K562 (cell line): Measurements from ENCODE around the gene CTSF. TPM values are rescaled to one million over a fixed set of nuclear protein-coding genes. Genes with fewer than 3 reads are reported as not detected.

Experiments used
- ATAC-seq: fragments of 200-7000 bp; cut with Tn5 transposase; 3 replicates; pipeline ENCODE4 v1.9.1; 2020; ENCODE audit warnings: moderate library complexity
- BruUV-seq: library from RNA; stranded (reverse); fragments of 400-500 nt; replicated peaks from 2 replicates; lab custom pipeline; 2021; lab: Mats Ljungman, UMichigan
- CTCF ChIA-PET: fragments of 300-600 bp; formaldehyde crosslinking; extraction: SDS; loops from one replicate; lab custom pipeline; 2021; ENCODE audit warnings: low intra/inter-chr PET ratio; lab: Yijun Ruan, JAX
- POLR2A ChIA-PET: fragments of 300-600, 350-650 bp; sonication (Branson Sonifier 250); formaldehyde crosslinking; extraction: SDS; loops from one replicate; lab custom pipeline; 2021; ENCODE audit warnings: antibody characterized with exemption, inconsistent platforms; lab: Yijun Ruan, JAX
- DNase-seq, 4 experiments: peaks; one replicate each; pipeline versions ENCODE4 v3.0.0 to v3.0.0-alpha.2; 2011 to 2018; ENCODE audit warnings: low spot score in 3 of 4, mixed read lengths in 3 of 4; ENCODE audit errors: extremely low read depth in 1 of 4
- FAIRE-seq: peaks from 2 replicates; lab custom pipeline; 2011; peaks lifted over from hg19 to GRCh38; lab: Jason Lieb, UNC
- H2AFZ ChIP-seq: 2 replicates; pipeline ENCODE4 v1.6.0; 2011; ENCODE audit warnings: low read depth, low read length, control low read depth, inconsistent platforms
- H3K27ac ChIP-seq: fragments of 200-600 bp; 3 replicates; pipeline ENCODE4 v1.8.0; 2011; ENCODE audit warnings: low read depth, mild to moderate bottlenecking, control low read depth, inconsistent platforms, low read length, moderate library complexity, mixed read lengths; ENCODE audit errors: extremely low read depth
- H3K27me3 ChIP-seq, 2 experiments: fragments of 300-600 bp in 1 of 2; 2 replicates in 1 of 2; 3 replicates in 1 of 2; pipeline versions ENCODE4 v1.6.0 to v1.8.0; 2011; ENCODE audit warnings: inconsistent platforms in 2 of 2, low read length in 2 of 2, mild to moderate bottlenecking in 1 of 2, mixed read lengths in 1 of 2, moderate library complexity in 1 of 2; ENCODE audit not compliant: control insufficient read depth in 2 of 2, insufficient read depth in 2 of 2
- H3K36me3 ChIP-seq: fragments of 300-600 bp; 3 replicates; pipeline ENCODE4 v1.8.0; 2011; ENCODE audit warnings: mild to moderate bottlenecking, low read length, inconsistent platforms; ENCODE audit not compliant: control insufficient read depth, insufficient read depth
- H3K4me1 ChIP-seq, 2 experiments: fragments of 200-600 bp in 1 of 2; replicated peaks in 1 of 2; 2 replicates in 1 of 2; 3 replicates in 1 of 2; pipeline versions ENCODE4 v1.5.1 to v1.8.0; 2011; ENCODE audit warnings: inconsistent platforms in 2 of 2, low read length in 2 of 2, mild to moderate bottlenecking in 1 of 2, mixed read lengths in 1 of 2, moderate library complexity in 1 of 2; ENCODE audit not compliant: control insufficient read depth in 2 of 2, insufficient read depth in 2 of 2
- H3K4me2 ChIP-seq: 2 replicates; pipeline ENCODE4 v1.6.1; 2011; ENCODE audit warnings: low read length, control low read depth, inconsistent platforms, mixed read lengths; ENCODE audit not compliant: insufficient read depth
- H3K4me3 ChIP-seq: fragments of 200-600 bp; sonication (generic), shearing (Covaris generic); 2 replicates; pipeline ENCODE4 v1.5.1; 2016; ENCODE audit warnings: control low read depth, inconsistent platforms
- H3K79me2 ChIP-seq: fragments of 200-600 bp; 3 replicates; pipeline ENCODE4 v1.8.0; 2011; ENCODE audit warnings: low read length, inconsistent platforms; ENCODE audit not compliant: control insufficient read depth, insufficient read depth
- H3K9ac ChIP-seq, 2 experiments: 2 replicates each; pipeline versions ENCODE4 v1.6.0 to v1.6.1; 2011; ENCODE audit warnings: low read depth in 2 of 2, low read length in 2 of 2, control low read depth in 1 of 2, inconsistent platforms in 1 of 2, mild to moderate bottlenecking in 1 of 2, mixed read lengths in 1 of 2; ENCODE audit not compliant: insufficient read depth in 1 of 2
- H3K9me1 ChIP-seq: one replicate; pipeline ENCODE4 v1.6.0; 2011; ENCODE audit warnings: inconsistent platforms, mild to moderate bottlenecking, low read length, moderate library complexity; ENCODE audit not compliant: control insufficient read depth, insufficient read depth
- H3K9me3 ChIP-seq: replicated peaks from 2 replicates; pipeline ENCODE4 v1.5.1; 2011; ENCODE audit warnings: low read depth, low read length, inconsistent platforms; ENCODE audit not compliant: control insufficient read depth, insufficient read depth
- H4K20me1 ChIP-seq: replicated peaks from 2 replicates; pipeline ENCODE4 v1.6.1; 2011; ENCODE audit warnings: low read length, inconsistent platforms, mixed read lengths; ENCODE audit not compliant: control insufficient read depth, insufficient read depth
- BCL6 ChIP-seq: fragments of 250-450 bp; sonication (Bioruptor Pico); IDR thresholded peaks from 2 replicates; pipeline ENCODE4 v1.4.0; 2020
- CHD2 ChIP-seq: IDR thresholded peaks from 2 replicates; pipeline ENCODE4 v1.6.1; 2011; ENCODE audit warnings: low read depth, low read length
- CREB3 ChIP-seq: fragments of 450-650 bp; conservative IDR thresholded peaks from 2 replicates; pipeline ENCODE4 v1.6.1; 2016; ENCODE audit warnings: missing genetic modification characterization, low read depth, mild to moderate bottlenecking, missing compliant biosample characterization, moderate library complexity
- FUS ChIP-seq: fragments of 200-400 bp; formaldehyde crosslinking; optimal IDR thresholded peaks from 2 replicates; pipeline ENCODE3; 2017; ENCODE audit warnings: low read depth, low read length
- GTF2A2 ChIP-seq: IDR thresholded peaks from 2 replicates; pipeline ENCODE4 v1.6.1; 2016; ENCODE audit warnings: mild to moderate bottlenecking, missing genetic modification characterization, missing compliant biosample characterization
- HMG20B ChIP-seq: fragments of 250-450 bp; sonication (Bioruptor Pico); IDR thresholded peaks from 2 replicates; pipeline ENCODE4 v1.5.0; 2021; ENCODE audit warnings: mild to moderate bottlenecking
- ID3 ChIP-seq, 2 experiments: fragments of 250-450 bp in 1 of 2; fragments of 450-650 bp in 1 of 2; sonication (Bioruptor Pico) in 1 of 2; IDR thresholded peaks; 2 replicates each; pipeline versions ENCODE4 v1.6.1 to v1.8.0; 2016 to 2021; ENCODE audit warnings: mild to moderate bottlenecking in 2 of 2, moderate library complexity in 2 of 2, missing compliant biosample characterization in 1 of 2, missing genetic modification characterization in 1 of 2
- KDM4B ChIP-seq, 2 experiments: fragments of 450-650 bp in 1 of 2; sonication (generic) in 1 of 2; IDR thresholded peaks; 2 replicates each; pipeline ENCODE4 v1.6.1; 2016 to 2017; ENCODE audit warnings: borderline replicate concordance in 2 of 2, antibody characterized with exemption in 1 of 2, low read depth in 1 of 2, mild to moderate bottlenecking in 1 of 2
- LARP7 ChIP-seq: fragments of 450-650 bp; IDR thresholded peaks from 2 replicates; pipeline ENCODE4 v1.6.1; 2016
- NCOA6 ChIP-seq: fragments of 450-650 bp; IDR thresholded peaks from 2 replicates; pipeline ENCODE4 v1.6.1; 2017; ENCODE audit warnings: mild to moderate bottlenecking
- PHB2 ChIP-seq: fragments of 450-650 bp; IDR thresholded peaks from 2 replicates; pipeline ENCODE4 v1.6.1; 2017; ENCODE audit warnings: low read depth
- POLR2A ChIP-seq: fragments of 450-650 bp; conservative IDR thresholded peaks from 2 replicates; pipeline ENCODE4 v1.6.1; 2016
- POLR2AphosphoS2 ChIP-seq: IDR thresholded peaks from 2 replicates; pipeline ENCODE4 v1.6.1; 2012; ENCODE audit warnings: low read length, improper control_type of control experiment
- POLR2B ChIP-seq: fragments of 450-650 bp; IDR thresholded peaks from 2 replicates; pipeline ENCODE4 v1.6.1; 2018; ENCODE audit warnings: low read depth; ENCODE audit not compliant: partially characterized antibody
- TAF1 ChIP-seq: IDR thresholded peaks from 2 replicates; pipeline ENCODE4 v1.6.1; 2011; ENCODE audit warnings: mild to moderate bottlenecking, low read length, moderate library complexity; ENCODE audit not compliant: insufficient read depth, control insufficient read depth, severe bottlenecking; ENCODE audit errors: extremely low read depth
- ZNF57 ChIP-seq: fragments of 450-650 bp; formaldehyde crosslinking; IDR thresholded peaks from 2 replicates; pipeline ENCODE4 v1.4.0; 2020; ENCODE audit warnings: mild to moderate bottlenecking, moderate library complexity
- WGBS: fragments of 100-300 bp; shearing (Covaris generic); methylation state at CpG from one replicate; pipeline ENCODE4 v1.1.6; 2016; ENCODE audit warnings: low coverage, mixed read lengths; ENCODE audit not compliant: insufficient coverage; ENCODE audit errors: missing lambda C conversion rate; 5-methylcytosine and 5-hydroxymethylcytosine counted together
- in situ Hi-C: fragments of 300-500 bp; cut with MboI; formaldehyde crosslinking; loops from 4 replicates; pipeline ENCODE4 v1.15.0; 2018; ENCODE audit warnings: inconsistent platforms, mixed read lengths
- intact Hi-C: fragments of 100-400 bp; cut with micrococcal nuclease; formaldehyde crosslinking; loops from 2 replicates; pipeline ENCODE4 v1.14.2; 2022
- polyA plus RNA-seq, 8 experiments: library from polyadenylated mRNA; depleted of rRNA in 4 of 8; stranded (reverse) in 5 of 8; unstranded in 3 of 8; fragments of >200 nt; fragmentation: Nextera tagmentation in 2 of 8; fragmentation: Illumina TruSeq in 1 of 8; extraction: Ambion mirVana in 2 of 8; extraction: Trizol in 1 of 8; gene quantifications; 2 replicates each; pipeline versions ENCODE4 v1.2.1 to v1.2.3, GENCODE V29; 2011 to 2014; ENCODE audit warnings: inconsistent platforms in 1 of 8, missing spikeins in 1 of 8
- total RNA-seq, 7 experiments: library from RNA; depleted of rRNA in 6 of 7; stranded (reverse); fragments of >200 nt in 6 of 7; fragmentation: Illumina TruSeq in 2 of 7; extraction: Trizol in 2 of 7; gene quantifications; 2 replicates each; pipeline versions ENCODE4 v1.2.1 to v1.2.3, GENCODE V29; 2011 to 2021; ENCODE audit warnings: low replicate concordance in 1 of 7

CTSF gene
- total and polyA plus RNA-seq, 9 of the 15 experiments (the other 6 are each of a cell fraction or from before 2014, with no cell fraction given): 0.41 to 10.5 (median 3.8) TPM

GRCh38 chr11:66524304-66525040, 43.9 kb downstream of the CTSF start:
- intact Hi-C loops (no loop called here), in situ Hi-C loops (no loop called here)
- Histone ChIP-seq H3K36me3 (peaks cover 15% of the 10 kb centered on the region; the same call in 1 of the 3 replicates), H3K79me2 (no peaks in the 10 kb centered on the region), H3K4me1 (peaks cover 0 to 4% of the 10 kb centered on the region in 2 experiments; a peak in 1 of 5 replicates), H3K9ac (no peak overlapping the region), H3K27me3 (no peaks in the 10 kb centered on the region), H3K9me3 (no peaks in the 10 kb centered on the region), H3K4me3 (no peak overlapping the region), H4K20me1 (no peaks in the 10 kb centered on the region), H3K27ac (no peak overlapping the region), H3K4me2 (no peak overlapping the region), H2AFZ (no peak overlapping the region), H3K9me1 (no peaks in the 10 kb centered on the region)
- BruUV-seq: no TSS peak
- ChIA-PET POLR2A (no interaction called here), CTCF (no interaction called here)
- TF ChIP-seq NCOA6 (no peak), FUS (no peak), CHD2 (no peak), POLR2B (no peak), BCL6 (CRISPR knock-in tag) (no peak), POLR2A (no peak), ID3 (CRISPR knock-in tag; IDR thresholded peaks at IDR 0.05) (no peak), ID3 (tag; IDR thresholded peaks at IDR 0.05) (no peak), LARP7 (no peak), KDM4B (IDR thresholded peaks at IDR 0.05; ENCODE audit: borderline replicate concordance in 2 of 2, low read depth in 1 of 2) (no peak), GTF2A2 (tag) (no peak), CREB3 (tag) (no peak), POLR2AphosphoS2 (no peak), PHB2 (no peak), TAF1 (no peak), ZNF57 (no peak), HMG20B (CRISPR knock-in tag) (no peak)
- ATAC-seq (no peak), FAIRE-seq (no peak), DNase-seq (no peak)
- WGBS: 76% methylated on average over 9 of the region's 10 CpGs
